Activated naive CD4-positive, alpha-beta T cell treated with anti-CD3 and anti-CD28 coated beads for 36 hours (primary cell): ENCODE data around the gene SYTL3. TPM values are rescaled to one million over a fixed set of nuclear protein-coding genes. Genes with fewer than 3 reads are reported as not detected.
"Not testable (repeated sequence)": the region's sequence is repeated elsewhere in the genome, so short reads cannot be mapped to it uniquely, and the experiment has no call there.

Experiments used
- CTCF ChIA-PET: fragments of 350-600 bp; sonication (Branson Sonifier 250); formaldehyde crosslinking; loops from one replicate; lab custom pipeline; 2021; ENCODE audit warnings: antibody characterized with exemption; lab: Charles Lee
- DNase-seq: peaks from one replicate; pipeline ENCODE4 v3.0.0-alpha.2; 2020
- H3K27ac Mint-ChIP-seq: one replicate; pipeline ENCODE4 v1.8.0; 2021; ENCODE audit warnings: mild to moderate bottlenecking, mixed read lengths
- H3K27me3 Mint-ChIP-seq: one replicate; pipeline ENCODE4 v1.8.0; 2021; ENCODE audit warnings: low read depth, mixed read lengths
- H3K36me3 Mint-ChIP-seq: one replicate; pipeline ENCODE4 v1.8.0; 2021; ENCODE audit warnings: low read depth, mixed read lengths
- H3K4me1 Mint-ChIP-seq: one replicate; pipeline ENCODE4 v1.8.0; 2021; ENCODE audit warnings: low read depth, mixed read lengths
- H3K4me3 Mint-ChIP-seq: one replicate; pipeline ENCODE4 v1.8.0; 2021; ENCODE audit warnings: mild to moderate bottlenecking, moderate library complexity, mixed read lengths
- H3K9me3 Mint-ChIP-seq: one replicate; pipeline ENCODE4 v1.8.0; 2021; ENCODE audit warnings: mixed read lengths
- intact Hi-C: fragments of 100-400 bp; cut with micrococcal nuclease; formaldehyde crosslinking; loops from one replicate; pipeline ENCODE4 v1.15.1; 2023
- total RNA-seq, 2 experiments: library from RNA; stranded (reverse); gene quantifications; one replicate each; pipeline ENCODE4 v1.2.3, GENCODE V29; 2021

Gene SYTL3
- total RNA-seq, 2 experiments from 2014 or later: 115 to 120 TPM

- H3K4me3 Mint-ChIP-seq: peak overlapping the region; percentile 60
- H3K9me3 Mint-ChIP-seq: no peaks in the 10 kb centered on the region
Measured at GRCh38 chr6:158662607-158662953, 12.7 kb downstream of the SYTL3 start.

GRCh38 chr6:158662954-158663624 lies 13.2 kb downstream of the SYTL3 start:
- peak overlapping the region; percentile 60 for H3K4me3 Mint-ChIP-seq
- H3K36me3 Mint-ChIP-seq: peaks cover 72% of the 10 kb centered on the region
- H3K27ac Mint-ChIP-seq: peak overlapping the region; percentile 71
- CTCF ChIA-PET: interaction anchor here (0.5 to 5.4 kb wide), 8 partner anchors 13 to 309 kb away, joined by 3 to 44 read pairs (median 3); partner anchors contain the start of gene SYTL3
- peaks cover 56% of the 10 kb centered on the region for H3K4me1 Mint-ChIP-seq
- no peak for DNase-seq
- no peaks in the 10 kb centered on the region for H3K9me3 Mint-ChIP-seq
- intact Hi-C loops: no loop called here
- H3K27me3 Mint-ChIP-seq: no peaks in the 10 kb centered on the region

More at GRCh38 chr6:158662607-158662953, 12.7 kb downstream of the SYTL3 start:
- H3K4me1 Mint-ChIP-seq: peaks cover 55% of the 10 kb centered on the region
- CTCF ChIA-PET: interaction anchor here (0.5 to 5.4 kb wide), 10 partner anchors 9 to 309 kb away, joined by 3 to 44 read pairs (median 3); partner anchors contain the start of gene SYTL3
- intact Hi-C loops: no loop called here
- DNase-seq: no peak
- H3K27ac Mint-ChIP-seq: no peak overlapping the region
- no peaks in the 10 kb centered on the region for H3K27me3 Mint-ChIP-seq
- H3K36me3 Mint-ChIP-seq: peaks cover 70% of the 10 kb centered on the region

GRCh38 chr6:158663625-158664165 lies 13.8 kb downstream of the SYTL3 start:
- DNase-seq: no peak
- H3K9me3 Mint-ChIP-seq: no peaks in the 10 kb centered on the region

GRCh38 chr6:158665332-158665731 lies 15.5 kb downstream of the SYTL3 start:
- no peaks in the 10 kb centered on the region for H3K9me3 Mint-ChIP-seq
- no peaks in the 10 kb centered on the region for H3K27me3 Mint-ChIP-seq
- H3K27ac Mint-ChIP-seq: no peak overlapping the region
- CTCF ChIA-PET: no interaction called here
- peaks cover 80% of the 10 kb centered on the region for H3K36me3 Mint-ChIP-seq
- intact Hi-C loops: no loop called here
- DNase-seq: no peak
- H3K4me1 Mint-ChIP-seq: peaks cover 48% of the 10 kb centered on the region
- no peak overlapping the region for H3K4me3 Mint-ChIP-seq

More at GRCh38 chr6:158663625-158664165, 13.8 kb downstream of the SYTL3 start:
- H3K4me3 Mint-ChIP-seq: peak overlapping the region; percentile 60
- no peaks in the 10 kb centered on the region for H3K27me3 Mint-ChIP-seq
- H3K4me1 Mint-ChIP-seq: peaks cover 58% of the 10 kb centered on the region
- intact Hi-C loops: no loop called here
- CTCF ChIA-PET: interaction anchor here (0.9 to 5.4 kb wide), 3 partner anchors 14 to 34 kb away, joined by 3 to 44 read pairs (median 9); partner anchors contain the start of gene SYTL3
- H3K27ac Mint-ChIP-seq: no peak overlapping the region
- peaks cover 76% of the 10 kb centered on the region for H3K36me3 Mint-ChIP-seq

GRCh38 chr6:158666628-158667359 lies 16.9 kb downstream of the SYTL3 start:
- Mint-ChIP-seq H3K27me3 (no peaks in the 10 kb centered on the region), H3K4me1 (peaks cover 38% of the 10 kb centered on the region), H3K27ac (no peak overlapping the region), H3K9me3 (no peaks in the 10 kb centered on the region), H3K36me3 (peaks cover 77% of the 10 kb centered on the region), H3K4me3 (no peak overlapping the region)
- CTCF ChIA-PET: interaction anchor here (1.1 kb wide), 1 partner anchor 24 kb away, joined by 3 read pairs; no protein-coding TSS in a partner anchor
- DNase-seq: no peak
- intact Hi-C loops: no loop called here

GRCh38 chr6:158667360-158667981 lies 17.6 kb downstream of the SYTL3 start:
- H3K27me3 Mint-ChIP-seq: no peaks in the 10 kb centered on the region
- H3K9me3 Mint-ChIP-seq: no peaks in the 10 kb centered on the region
- intact Hi-C loops: no loop called here
- no peak for DNase-seq
- peaks cover 31% of the 10 kb centered on the region for H3K4me1 Mint-ChIP-seq
- H3K27ac Mint-ChIP-seq: no peak overlapping the region
- no peak overlapping the region for H3K4me3 Mint-ChIP-seq
- H3K36me3 Mint-ChIP-seq: peaks cover 73% of the 10 kb centered on the region
- CTCF ChIA-PET: interaction anchor here (1.1 kb wide), 1 partner anchor 24 kb away, joined by 3 read pairs; no protein-coding TSS in a partner anchor

- Mint-ChIP-seq H3K27ac (no peak overlapping the region), H3K4me3 (no peak overlapping the region), H3K27me3 (no peaks in the 10 kb centered on the region), H3K36me3 (peaks cover 65% of the 10 kb centered on the region), H3K9me3 (no peaks in the 10 kb centered on the region), H3K4me1 (peaks cover 22% of the 10 kb centered on the region)
- intact Hi-C loops: no loop called here
- no peak for DNase-seq
- CTCF ChIA-PET: interaction anchor here (1.1 kb wide), 1 partner anchor 23 kb away, joined by 3 read pairs; no protein-coding TSS in a partner anchor
Measured at GRCh38 chr6:158668707-158669103, 18.9 kb downstream of the SYTL3 start.

- peaks cover 65% of the 10 kb centered on the region for H3K36me3 Mint-ChIP-seq
- H3K4me3 Mint-ChIP-seq: no peak overlapping the region
- H3K27ac Mint-ChIP-seq: no peak overlapping the region
- no peaks in the 10 kb centered on the region for H3K27me3 Mint-ChIP-seq
- CTCF ChIA-PET: interaction anchor here (0.7 to 1.1 kb wide), 4 partner anchors 9 to 23 kb away, joined by 3 to 7 read pairs (median 4); no protein-coding TSS in a partner anchor
- H3K9me3 Mint-ChIP-seq: no peaks in the 10 kb centered on the region
- intact Hi-C loops: no loop called here
- H3K4me1 Mint-ChIP-seq: peaks cover 21% of the 10 kb centered on the region
- no peak for DNase-seq
Measured at GRCh38 chr6:158669145-158670035, 19.5 kb downstream of the SYTL3 start.

- H3K9me3 Mint-ChIP-seq, intact Hi-C loops, H3K27me3 Mint-ChIP-seq, H3K27ac Mint-ChIP-seq, H3K4me3 Mint-ChIP-seq, DNase-seq: not testable (repeated sequence)
- CTCF ChIA-PET: interaction anchor here (1.1 kb wide), 1 partner anchor 19 kb away, joined by 3 read pairs; no protein-coding TSS in a partner anchor
- Mint-ChIP-seq H3K36me3 (peaks cover 60% of the 10 kb centered on the region), H3K4me1 (peaks cover 13% of the 10 kb centered on the region)
Measured at GRCh38 chr6:158672119-158672518, 22.3 kb downstream of the SYTL3 start.

GRCh38 chr6:158672726-158673125 lies 22.9 kb downstream of the SYTL3 start:
- peaks cover 10% of the 10 kb centered on the region for H3K4me1 Mint-ChIP-seq
- H3K27me3 Mint-ChIP-seq: no peaks in the 10 kb centered on the region
- CTCF ChIA-PET: interaction anchor here (0.7 to 1.5 kb wide), 4 partner anchors 9 to 459 kb away, joined by 3 to 10 read pairs (median 4); no protein-coding TSS in a partner anchor
- H3K4me3 Mint-ChIP-seq: no peak overlapping the region
- H3K27ac Mint-ChIP-seq: no peak overlapping the region
- intact Hi-C loops: no loop called here
- H3K36me3 Mint-ChIP-seq: peaks cover 57% of the 10 kb centered on the region
- no peak for DNase-seq
- H3K9me3 Mint-ChIP-seq: no peaks in the 10 kb centered on the region
